Activated naive CD8-positive, alpha-beta T cell treated with anti-CD3 and anti-CD28 coated beads, Interleukin-2, amount 10 ng/mL, durations not matched to agents 7 days and 5 days (primary cell): ENCODE results near the gene SH3BP5. TPM values are rescaled to one million over a fixed set of nuclear protein-coding genes. Genes with fewer than 3 reads are reported as not detected.

Experiments used
- ATAC-seq: fragments of 150-1000 bp; cut with Tn5 transposase; one replicate; pipeline ENCODE4 v1.10.0; 2021; ENCODE audit warnings: low read depth, moderate library complexity
- POLR2A ChIA-PET: fragments of 350-600 bp; sonication (Branson Sonifier 250); formaldehyde crosslinking; loops from one replicate; lab custom pipeline; 2021; ENCODE audit warnings: antibody characterized with exemption; lab: Charles Lee
- DNase-seq: peaks from one replicate; pipeline ENCODE4 v3.0.0; 2021
- H3K27ac Mint-ChIP-seq: one replicate; pipeline ENCODE4 v1.8.0; 2022; ENCODE audit warnings: mild to moderate bottlenecking, mixed read lengths
- H3K27me3 Mint-ChIP-seq: one replicate; pipeline ENCODE4 v1.8.0; 2022; ENCODE audit warnings: mild to moderate bottlenecking, moderate library complexity, mixed read lengths
- H3K36me3 Mint-ChIP-seq: one replicate; pipeline ENCODE4 v1.8.0; 2021; ENCODE audit warnings: mild to moderate bottlenecking, mixed read lengths
- H3K4me1 Mint-ChIP-seq: one replicate; pipeline ENCODE4 v1.8.0; 2021; ENCODE audit warnings: mixed read lengths
- H3K4me3 Mint-ChIP-seq: one replicate; pipeline ENCODE4 v1.8.0; 2022; ENCODE audit warnings: mild to moderate bottlenecking, moderate library complexity, mixed read lengths
- H3K9me3 Mint-ChIP-seq: one replicate; pipeline ENCODE4 v1.8.0; 2021; ENCODE audit warnings: mixed read lengths
- total RNA-seq, 2 experiments: library from RNA; stranded (reverse); gene quantifications; one replicate each; pipeline ENCODE4 v1.2.3, GENCODE V29; 2021

Gene SH3BP5
- total RNA-seq, 2 experiments from 2014 or later = 12.7 to 12.9 TPM

DNA sequence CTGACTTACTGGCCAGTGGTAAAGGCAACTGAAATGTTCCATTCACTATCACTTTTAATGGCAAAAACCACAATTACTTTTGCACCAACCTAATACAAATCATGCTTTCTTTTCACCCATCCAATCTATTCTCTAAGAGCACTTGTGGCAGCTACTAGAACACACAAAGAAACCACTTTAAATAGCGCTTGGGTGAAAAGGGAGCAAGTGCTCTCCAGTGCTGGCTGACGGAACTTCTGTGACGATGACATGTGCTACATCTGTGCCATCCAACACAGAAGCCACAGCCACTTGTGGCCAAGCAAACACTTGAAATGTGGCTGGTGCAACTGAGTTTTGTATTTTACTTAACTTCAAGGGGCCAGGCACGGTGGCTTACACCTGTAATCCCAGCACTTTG lies 18.9 kb downstream of the SH3BP5 start:
- Mint-ChIP-seq H3K4me1 (peaks cover 47% of the 10 kb centered on the region), H3K36me3 (peaks cover 2% of the 10 kb centered on the region), H3K27ac (no peak overlapping the region), H3K27me3 (peaks cover 4% of the 10 kb centered on the region), H3K4me3 (no peak overlapping the region), H3K9me3 (no peaks in the 10 kb centered on the region)
- POLR2A ChIA-PET = no interaction called here
- DNase-seq = no peak
- ATAC-seq = no peak

DNA sequence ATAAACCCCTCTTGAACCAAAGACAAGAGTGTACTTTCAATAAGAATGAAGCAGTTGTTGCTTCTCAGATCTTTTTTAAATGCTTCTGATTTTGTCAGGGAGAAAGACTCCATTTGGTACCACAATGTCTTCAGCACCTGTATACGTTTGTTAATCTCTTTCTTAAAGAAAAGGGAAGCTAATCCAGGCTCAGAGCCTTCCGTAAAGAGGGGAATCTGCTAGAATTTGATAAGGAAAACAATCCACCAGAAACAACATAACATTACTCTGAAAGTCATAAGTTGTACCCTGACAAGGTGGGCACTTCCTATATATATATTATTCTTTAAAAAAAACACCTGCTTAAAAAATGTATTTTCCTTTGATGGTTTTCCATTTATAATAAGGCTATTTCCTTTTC lies 19.8 kb downstream of the SH3BP5 start:
- no peak for ATAC-seq
- no peak for DNase-seq
- Mint-ChIP-seq H3K9me3 (no peaks in the 10 kb centered on the region), H3K27ac (no peak overlapping the region), H3K36me3 (peaks cover 2% of the 10 kb centered on the region), H3K27me3 (peaks cover 4% of the 10 kb centered on the region), H3K4me3 (no peak overlapping the region), H3K4me1 (peaks cover 51% of the 10 kb centered on the region)
- POLR2A ChIA-PET = no interaction called here

GRCh38 chr3:15310491-15311370 lies 21.7 kb downstream of the SH3BP5 start:
- peaks cover 1% of the 10 kb centered on the region for H3K36me3 Mint-ChIP-seq
- ATAC-seq = peak; percentile 98

DNA sequence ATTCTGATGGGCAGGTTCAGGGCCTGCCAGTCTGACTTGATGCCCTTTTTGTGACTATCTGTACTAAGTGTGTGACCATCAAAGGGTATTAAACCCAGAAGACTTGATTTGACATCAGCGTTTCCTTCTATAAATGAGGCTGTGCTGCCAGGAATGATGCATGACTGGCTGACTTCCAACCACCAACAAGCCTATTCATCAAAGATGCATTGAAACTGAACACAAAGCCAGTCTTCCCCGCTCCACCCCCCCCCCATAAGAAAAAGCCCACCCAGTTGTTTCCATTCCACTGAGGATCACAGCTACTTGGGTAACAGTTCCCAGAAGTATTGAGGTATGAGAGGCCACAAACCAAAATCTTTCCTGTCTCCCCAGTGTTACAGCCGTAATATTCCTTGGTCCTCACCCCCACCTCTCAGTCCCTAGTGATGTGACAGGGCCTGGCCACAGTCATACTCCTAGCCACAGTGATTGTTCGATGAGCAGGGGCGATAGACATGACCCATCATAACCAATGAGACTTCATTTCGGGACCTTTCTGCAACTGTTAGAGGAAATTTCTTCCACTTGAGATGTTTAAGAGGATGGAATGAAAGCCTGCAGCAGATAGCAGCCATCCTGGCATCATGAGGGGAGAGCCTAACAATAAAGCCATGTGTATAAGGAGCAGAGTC lies 22.6 kb downstream of the SH3BP5 start:
- Mint-ChIP-seq H3K4me1 (peaks cover 49% of the 10 kb centered on the region), H3K36me3 (peaks cover 6% of the 10 kb centered on the region), H3K4me3 (no peak overlapping the region), H3K27me3 (no peaks in the 10 kb centered on the region), H3K9me3 (no peaks in the 10 kb centered on the region), H3K27ac (peak overlapping the region; percentile 64)
- no peak for DNase-seq
- POLR2A ChIA-PET = interaction anchor here (0.7 kb wide), 2 partner anchors 10 to 19 kb away, joined by 3 to 4 read pairs; no protein-coding TSS in a partner anchor
- no peak for ATAC-seq

More at GRCh38 chr3:15310491-15311370, 21.7 kb downstream of the SH3BP5 start:
- H3K27me3 Mint-ChIP-seq = no peaks in the 10 kb centered on the region
- peak overlapping the region; percentile 64 for H3K27ac Mint-ChIP-seq
- DNase-seq = no peak
- H3K9me3 Mint-ChIP-seq = no peaks in the 10 kb centered on the region
- H3K4me1 Mint-ChIP-seq = peaks cover 49% of the 10 kb centered on the region
- peak overlapping the region; percentile 18 for H3K4me3 Mint-ChIP-seq
- POLR2A ChIA-PET = interaction anchor here (0.7 kb wide), 2 partner anchors 9 to 20 kb away, joined by 3 to 4 read pairs; no protein-coding TSS in a partner anchor

GRCh38 chr3:15307580-15307979 lies 24.8 kb downstream of the SH3BP5 start:
- Mint-ChIP-seq H3K36me3 (peaks cover 10% of the 10 kb centered on the region), H3K27ac (no peak overlapping the region), H3K27me3 (no peaks in the 10 kb centered on the region), H3K9me3 (no peaks in the 10 kb centered on the region), H3K4me1 (peaks cover 50% of the 10 kb centered on the region), H3K4me3 (no peak overlapping the region)
- no peak for DNase-seq
- POLR2A ChIA-PET = interaction anchor here (0.6 kb wide), 2 partner anchors 51 to 302 kb away, joined by 3 to 4 read pairs; no protein-coding TSS in a partner anchor
- no peak for ATAC-seq

DNA sequence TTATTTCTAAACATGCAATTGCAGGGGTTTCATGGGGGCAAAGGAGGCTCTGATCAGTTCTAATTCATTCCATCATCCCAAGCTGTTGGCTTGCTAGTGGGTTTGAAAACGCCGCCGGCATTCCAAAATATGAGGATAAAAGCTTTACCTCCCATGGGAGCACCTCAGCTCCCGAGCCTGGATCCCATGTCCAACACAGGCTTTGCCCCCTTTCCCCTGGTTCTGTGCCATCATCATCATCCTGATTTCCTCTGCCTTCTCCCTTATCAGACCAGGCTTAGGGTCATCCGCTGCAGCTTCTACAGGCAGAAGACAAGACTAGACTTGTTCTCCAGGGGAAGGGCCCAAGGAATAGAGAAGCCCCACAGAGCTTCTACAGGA lies 25.4 kb downstream of the SH3BP5 start:
- Mint-ChIP-seq H3K4me1 (peaks cover 46% of the 10 kb centered on the region), H3K36me3 (peaks cover 14% of the 10 kb centered on the region), H3K27me3 (no peaks in the 10 kb centered on the region), H3K27ac (no peak overlapping the region), H3K4me3 (no peak overlapping the region), H3K9me3 (no peaks in the 10 kb centered on the region)
- POLR2A ChIA-PET = interaction anchor here (0.6 kb wide), 1 partner anchor 303 kb away, joined by 3 read pairs; no protein-coding TSS in a partner anchor
- ATAC-seq = no peak
- DNase-seq = no peak

- DNase-seq (no peak), ATAC-seq (no peak)
- H3K4me3 Mint-ChIP-seq = no peak overlapping the region
- H3K27me3 Mint-ChIP-seq = no peaks in the 10 kb centered on the region
- no peak overlapping the region for H3K27ac Mint-ChIP-seq
- peaks cover 17% of the 10 kb centered on the region for H3K36me3 Mint-ChIP-seq
- H3K4me1 Mint-ChIP-seq = peaks cover 42% of the 10 kb centered on the region
- no peaks in the 10 kb centered on the region for H3K9me3 Mint-ChIP-seq
- POLR2A ChIA-PET = interaction anchor here (1.3 kb wide), 1 partner anchor 100 kb away, joined by 3 read pairs; the partner anchor contains the start of gene CAPN7
Measured at GRCh38 chr3:15305359-15305844, 27.0 kb downstream of the SH3BP5 start.

DNA sequence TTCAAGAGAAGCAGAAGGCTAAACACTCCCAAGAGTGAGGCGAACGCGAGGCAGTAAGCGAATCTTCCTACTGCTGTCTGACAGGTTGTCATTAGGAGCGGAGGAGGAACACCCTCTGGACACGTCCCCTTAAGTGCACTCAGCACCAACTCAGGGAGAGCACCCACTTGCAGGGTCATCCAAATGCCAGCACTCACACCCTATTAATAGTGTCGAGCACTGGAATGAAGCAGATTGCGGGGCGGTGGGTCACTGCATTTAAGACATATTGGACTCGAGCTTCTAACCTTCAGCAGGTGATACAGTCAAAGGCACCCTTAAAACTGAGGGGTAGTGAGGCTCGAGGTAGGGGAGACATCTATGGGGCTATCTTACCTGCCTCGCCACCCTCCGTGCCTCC lies 28.7 kb downstream of the SH3BP5 start:
- Mint-ChIP-seq H3K4me1 (peaks cover 31% of the 10 kb centered on the region), H3K9me3 (no peaks in the 10 kb centered on the region), H3K36me3 (peaks cover 20% of the 10 kb centered on the region), H3K4me3 (peak overlapping the region; percentile 47), H3K27me3 (no peaks in the 10 kb centered on the region), H3K27ac (peak overlapping the region; percentile 67)
- no peak for DNase-seq
- POLR2A ChIA-PET = interaction anchor here (1.5 kb wide), 1 partner anchor 17 kb away, joined by 3 read pairs; no protein-coding TSS in a partner anchor
- ATAC-seq = no peak

DNA sequence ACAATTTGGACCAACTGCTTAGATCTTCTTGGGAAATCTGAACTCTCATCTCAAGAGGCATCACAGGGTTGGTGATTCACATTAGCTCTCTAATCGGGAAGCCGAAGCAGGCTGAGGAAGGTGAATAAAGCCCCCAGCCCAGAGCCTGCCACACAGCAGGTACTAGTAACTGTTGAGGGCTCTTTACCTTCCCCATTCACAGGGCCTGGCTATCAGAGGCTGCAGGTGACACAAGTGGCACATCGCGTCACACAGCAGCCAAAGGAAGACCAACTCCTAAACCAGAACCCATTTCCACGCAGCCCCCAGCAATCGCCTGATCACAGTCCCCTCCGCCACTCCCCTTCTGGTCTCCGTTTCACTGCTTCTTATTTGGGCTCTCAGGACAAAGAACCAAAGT lies 29.2 kb downstream of the SH3BP5 start:
- Mint-ChIP-seq H3K9me3 (no peaks in the 10 kb centered on the region), H3K36me3 (peaks cover 20% of the 10 kb centered on the region), H3K4me1 (peaks cover 32% of the 10 kb centered on the region), H3K4me3 (no peak overlapping the region), H3K27ac (no peak overlapping the region), H3K27me3 (no peaks in the 10 kb centered on the region)
- DNase-seq = no peak
- POLR2A ChIA-PET = interaction anchor here (1.5 kb wide), 1 partner anchor 17 kb away, joined by 3 read pairs; no protein-coding TSS in a partner anchor
- no peak for ATAC-seq

- Mint-ChIP-seq H3K4me3 (no peak overlapping the region), H3K36me3 (peaks cover 27% of the 10 kb centered on the region), H3K27me3 (peaks cover 2% of the 10 kb centered on the region), H3K9me3 (no peaks in the 10 kb centered on the region), H3K4me1 (peaks cover 36% of the 10 kb centered on the region), H3K27ac (no peak overlapping the region)
- ATAC-seq (no peak), DNase-seq (no peak)
- POLR2A ChIA-PET = no interaction called here
Measured at GRCh38 chr3:15301761-15302160, 30.6 kb downstream of the SH3BP5 start.

DNA sequence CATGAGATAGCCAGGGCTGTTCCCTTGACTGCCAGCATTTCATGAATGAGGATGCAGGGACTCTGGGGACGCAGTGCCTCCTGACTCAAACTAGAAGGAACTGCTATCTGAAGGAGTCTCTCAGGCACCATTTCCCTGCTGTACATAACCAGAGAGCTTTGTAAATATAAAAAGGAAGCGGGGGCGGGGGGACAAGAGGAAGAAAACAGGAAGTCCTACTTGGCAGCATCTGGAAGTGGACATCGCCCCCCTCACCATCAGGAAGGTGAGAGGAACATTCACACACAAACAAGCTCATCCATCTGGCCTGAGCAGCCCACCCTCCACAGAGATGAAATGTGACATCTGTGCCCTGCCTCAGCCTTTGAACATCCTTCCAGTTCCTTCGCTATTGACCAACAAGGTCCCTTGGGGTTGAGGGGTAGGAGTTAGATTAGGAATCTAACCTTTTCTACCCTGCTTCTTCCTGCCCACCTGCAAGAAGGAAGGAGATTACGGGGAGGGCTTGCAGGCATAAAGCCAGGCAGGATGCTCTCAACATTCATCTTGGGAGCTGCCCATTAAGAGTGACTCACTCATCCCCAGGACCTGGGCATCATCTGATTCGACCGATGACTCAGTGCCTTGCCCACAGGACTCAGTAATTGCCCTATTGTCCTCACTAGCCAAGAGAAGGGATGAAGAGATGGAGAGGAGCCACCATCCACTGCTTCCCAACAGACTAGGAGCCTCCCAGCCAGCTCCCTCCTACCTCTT lies 31.9 kb downstream of the SH3BP5 start:
- Mint-ChIP-seq H3K27me3 (peaks cover 2% of the 10 kb centered on the region), H3K4me1 (peaks cover 37% of the 10 kb centered on the region), H3K27ac (no peak overlapping the region), H3K9me3 (no peaks in the 10 kb centered on the region), H3K4me3 (no peak overlapping the region), H3K36me3 (peaks cover 26% of the 10 kb centered on the region)
- ATAC-seq (no peak), DNase-seq (no peak)
- POLR2A ChIA-PET = no interaction called here

DNA sequence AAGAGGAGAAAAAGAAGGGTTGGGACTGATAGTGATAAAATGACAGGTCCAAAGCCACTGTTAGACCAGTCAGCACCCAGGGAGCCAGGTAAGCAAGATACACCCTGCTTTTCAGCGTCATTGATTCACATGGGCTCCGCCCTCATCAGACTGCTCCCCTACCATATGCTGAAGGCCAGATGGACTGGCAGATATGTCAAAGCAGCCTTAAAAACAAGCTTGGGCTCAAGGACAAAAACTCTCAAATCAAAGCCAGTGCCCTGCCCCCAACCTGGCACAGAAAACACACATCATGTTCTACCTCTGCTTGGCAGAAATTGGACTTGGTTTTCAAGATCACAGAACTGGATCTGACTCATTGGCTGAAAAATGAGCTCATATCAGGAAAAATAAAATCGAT lies 33.4 kb downstream of the SH3BP5 start:
- ATAC-seq = no peak
- Mint-ChIP-seq H3K4me3 (no peak overlapping the region), H3K27me3 (peaks cover 2% of the 10 kb centered on the region), H3K36me3 (peaks cover 27% of the 10 kb centered on the region), H3K9me3 (no peaks in the 10 kb centered on the region), H3K4me1 (peaks cover 34% of the 10 kb centered on the region), H3K27ac (no peak overlapping the region)
- POLR2A ChIA-PET = interaction anchor here (0.6 to 0.7 kb wide), 2 partner anchors 11 to 1545 kb away, joined by 3 to 5 read pairs; no protein-coding TSS in a partner anchor
- no peak for DNase-seq
